ENCODE results near the gene ACBD5.
"Not testable (repeated sequence)": the region's sequence is repeated elsewhere in the genome, so short reads cannot be mapped to it uniquely, and the experiment has no call there.

ACBD5 gene

GRCh38 chr10:27240212-27241009, at the start of gene ACBD5:
ACBD5 (minus strand) TSS chr10:27240797; CDS start chr10:27240688, 109 bp downstream.
- DNase-seq (ENCODE audit: low read depth) = peak; percentile 66

DNA sequence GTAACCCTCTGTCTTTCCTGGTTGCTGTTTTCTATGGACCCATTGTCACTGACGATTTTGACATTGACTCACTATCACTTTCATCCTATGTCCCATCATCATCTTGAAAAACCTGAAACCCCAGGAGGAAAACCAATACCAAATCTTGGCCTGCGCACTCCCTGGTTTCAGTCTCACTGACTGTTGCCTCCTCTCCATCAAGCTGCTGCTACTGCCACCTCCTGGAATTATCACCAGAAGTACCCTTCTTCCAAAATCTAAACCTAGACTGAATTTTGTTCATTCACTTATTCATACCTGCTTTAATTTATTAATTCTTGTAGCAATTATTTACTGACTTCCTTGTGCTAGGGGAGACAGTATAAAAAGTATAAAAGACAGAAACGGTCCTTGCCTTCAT, 44.5 kb upstream of the ACBD5 start:
- DNase-seq (ENCODE audit: low read depth) = peak; percentile 6

GRCh38 chr10:27276581-27276980, 36.0 kb upstream of the ACBD5 start:
- DNase-seq (ENCODE audit: low read depth) = no peak

DNA sequence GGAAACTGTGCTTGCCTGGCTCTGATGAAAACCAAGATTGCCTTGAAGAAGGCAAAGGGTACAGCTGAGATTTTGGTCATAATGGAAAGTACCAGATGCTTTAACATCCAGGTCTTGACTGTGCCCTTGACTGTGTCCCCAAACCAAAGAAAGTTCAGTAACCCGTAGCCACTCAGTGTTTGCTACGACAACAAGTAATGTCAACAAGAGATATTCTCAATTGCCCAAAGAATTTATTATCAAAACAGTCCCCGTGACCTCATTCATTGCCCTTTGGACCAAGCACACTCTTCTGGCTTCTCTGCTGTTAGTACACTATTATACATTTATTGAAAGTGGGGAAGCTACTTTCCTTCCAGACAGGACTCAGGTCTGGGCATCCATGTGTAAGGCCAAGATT, 25.4 kb upstream of the ACBD5 start:
- DNase-seq (ENCODE audit: low read depth) = not testable (repeated sequence)

- not testable (repeated sequence) for DNase-seq (ENCODE audit: low read depth)
Measured at GRCh38 chr10:27262788-27263187, 22.2 kb upstream of the ACBD5 start.

DNA sequence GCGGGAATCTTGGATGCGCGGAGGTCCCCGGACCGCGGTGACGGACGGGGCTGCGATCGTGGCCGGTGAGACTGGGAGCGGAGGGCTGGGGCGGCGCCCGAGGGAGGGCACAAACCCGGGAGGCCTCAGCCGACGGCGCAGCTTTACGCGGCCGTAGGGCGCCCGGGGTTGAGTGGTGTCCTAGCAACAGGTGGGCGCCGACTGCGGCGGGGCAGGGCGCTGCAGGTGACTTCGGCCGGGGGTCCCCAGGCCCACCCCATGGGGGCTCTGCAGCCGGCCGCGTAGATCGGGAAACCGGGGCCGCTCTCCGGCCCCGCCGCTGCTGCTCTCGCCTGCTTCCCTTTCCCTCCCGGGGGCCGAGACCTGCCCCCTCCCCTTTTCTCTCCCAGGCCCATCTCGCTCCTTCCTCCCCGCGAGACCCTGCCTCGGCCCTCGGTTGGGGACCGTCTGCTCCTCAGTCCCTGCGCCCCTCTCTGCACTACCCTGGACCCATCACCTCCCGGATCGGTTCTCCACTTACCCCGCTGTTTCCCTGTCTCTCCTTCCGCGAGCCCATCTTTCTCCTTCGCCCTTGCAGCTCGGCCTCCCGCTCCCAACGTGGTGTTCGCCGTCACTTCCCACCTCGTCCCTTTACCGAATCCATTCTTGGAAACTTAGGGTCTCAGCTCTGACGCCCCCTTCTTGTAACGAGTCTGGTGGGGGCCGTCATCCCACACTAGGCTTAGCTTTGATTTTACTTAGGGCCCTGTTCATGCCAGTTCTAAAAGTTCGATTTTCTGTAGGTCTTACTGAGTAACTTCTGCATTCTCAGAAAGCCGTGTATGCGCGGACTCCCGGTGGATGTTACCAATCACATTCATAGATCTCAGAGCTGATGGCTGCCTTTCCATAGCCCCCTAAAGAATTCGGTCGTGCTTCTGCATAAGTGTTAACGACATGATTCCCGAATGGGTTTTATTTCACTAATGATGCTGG, 18.5 kb upstream of the ACBD5 start:
- no peak for DNase-seq (ENCODE audit: low read depth)

GRCh38 chr10:27258492-27258837, 17.9 kb upstream of the ACBD5 start:
- DNase-seq (ENCODE audit: low read depth) = no peak

- no peak for DNase-seq (ENCODE audit: low read depth)
Measured at GRCh38 chr10:27256299-27257189, 15.9 kb upstream of the ACBD5 start.

DNA sequence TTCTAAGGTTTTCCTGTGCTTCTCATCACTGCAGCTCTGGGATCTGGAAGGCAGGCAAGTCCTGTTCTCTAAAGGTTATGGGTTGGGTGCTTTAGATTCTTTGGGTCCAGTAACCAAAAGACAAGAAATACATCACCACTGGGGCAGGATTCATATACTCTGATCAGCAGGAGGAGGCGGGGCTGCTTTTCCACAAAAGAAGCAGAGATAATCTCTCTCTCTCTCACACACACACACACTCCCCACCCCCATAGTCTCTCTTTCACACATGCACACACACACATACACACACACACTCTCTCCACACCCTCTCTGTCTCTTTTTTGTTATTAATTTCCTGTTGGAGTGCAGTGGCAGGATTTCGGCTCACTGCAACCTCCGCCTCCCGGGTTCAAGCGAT, 13.0 kb upstream of the ACBD5 start:
- no peak for DNase-seq (ENCODE audit: low read depth)

GRCh38 chr10:27252267-27253000, 11.8 kb upstream of the ACBD5 start:
- no peak for DNase-seq (ENCODE audit: low read depth)

- DNase-seq (ENCODE audit: low read depth) = no peak
Measured at GRCh38 chr10:27251554-27251953, 11.0 kb upstream of the ACBD5 start.

GRCh38 chr10:27248215-27248614, 7.6 kb upstream of the ACBD5 start:
- no peak for DNase-seq (ENCODE audit: low read depth)

DNA sequence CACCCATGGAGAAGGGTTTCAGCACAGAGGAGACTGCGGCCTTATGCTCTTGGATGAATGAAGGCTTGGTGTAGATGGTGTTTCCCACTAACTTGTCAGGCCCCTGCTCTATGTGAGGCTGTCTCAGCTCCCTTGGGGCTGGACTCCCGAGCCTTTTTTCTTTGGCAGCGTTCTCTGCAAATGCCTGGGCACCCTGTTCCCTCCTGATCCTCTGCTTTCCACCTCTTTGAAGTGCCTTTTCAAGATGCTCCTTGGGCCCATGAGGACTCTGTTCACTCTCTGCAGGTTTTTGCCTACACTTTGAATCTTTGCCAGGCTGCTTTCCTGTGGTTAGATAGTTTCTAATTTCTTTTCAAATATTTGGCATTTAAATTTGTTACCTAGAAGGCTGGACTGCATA, 6.8 kb upstream of the ACBD5 start:
- no peak for DNase-seq (ENCODE audit: low read depth)

DNA sequence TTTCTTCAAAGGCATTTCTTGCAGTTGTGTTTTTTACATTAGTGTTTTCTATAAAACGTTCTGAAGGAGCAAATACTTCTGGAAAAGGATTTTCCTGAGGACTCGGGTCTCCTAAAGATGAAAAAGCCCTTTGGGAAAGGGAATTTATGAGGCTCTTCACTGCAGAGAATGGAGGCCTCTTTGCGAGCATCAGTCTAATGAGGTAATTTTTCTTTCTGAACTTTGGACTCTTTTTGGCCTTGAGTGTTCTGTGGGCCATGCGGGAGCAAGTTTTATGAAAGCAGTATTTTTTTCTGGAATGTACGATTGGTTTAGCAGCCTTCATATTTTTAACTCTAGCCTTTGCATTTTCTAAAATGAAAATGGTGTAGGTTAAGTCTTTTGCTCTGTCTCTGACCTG, 6.4 kb upstream of the ACBD5 start:
- no peak for DNase-seq (ENCODE audit: low read depth)

- DNase-seq (ENCODE audit: low read depth) = no peak
Measured at GRCh38 chr10:27245836-27246235, 5.2 kb upstream of the ACBD5 start.

- DNase-seq (ENCODE audit: low read depth) = no peak
Measured at GRCh38 chr10:27244976-27245375, 4.4 kb upstream of the ACBD5 start.

- no peak for DNase-seq (ENCODE audit: low read depth)
Measured at GRCh38 chr10:27242951-27243551, 2.5 kb upstream of the ACBD5 start.

- DNase-seq (ENCODE audit: low read depth) = no peak
Measured at GRCh38 chr10:27242473-27242950, 1.9 kb upstream of the ACBD5 start.

DNA sequence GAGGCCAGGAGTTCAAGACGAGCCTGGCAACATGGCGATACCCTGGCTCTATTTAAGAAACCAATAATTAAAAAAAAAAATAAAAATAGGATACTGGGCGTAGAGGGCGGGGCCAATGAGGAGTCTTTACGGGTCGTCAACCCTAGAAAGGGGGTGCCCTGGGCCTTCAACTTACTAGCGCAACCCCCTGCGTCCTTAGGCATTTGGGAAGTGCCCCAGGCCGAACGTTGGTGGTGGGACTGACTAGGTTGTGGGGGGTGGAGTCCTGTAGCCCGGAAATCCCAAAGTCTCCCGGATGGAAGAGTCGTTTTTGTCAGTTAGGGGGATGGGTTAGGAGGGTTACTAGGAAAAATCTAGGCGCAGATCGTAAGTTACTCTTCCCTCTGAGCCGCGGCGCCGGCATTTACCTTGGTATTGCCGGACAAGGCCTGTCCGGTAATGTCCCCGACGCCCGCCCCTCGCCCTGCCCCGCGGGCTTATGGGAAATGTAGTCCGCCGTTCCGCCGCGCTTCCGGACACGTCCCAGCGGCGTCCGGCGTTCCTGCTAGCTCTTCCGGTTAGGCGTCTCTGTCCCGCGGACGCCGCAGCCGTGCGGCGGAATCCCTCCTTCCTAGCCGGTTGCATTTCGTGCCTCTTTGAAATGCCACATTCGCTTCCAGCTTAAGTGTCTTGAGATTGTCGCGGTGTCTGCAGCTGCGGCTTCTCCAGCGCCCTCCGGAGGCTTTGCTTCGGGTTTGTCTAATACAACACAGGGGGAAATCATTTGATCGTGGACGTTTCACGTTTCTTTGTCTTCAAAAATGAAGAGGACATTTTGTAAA, 1.3 kb upstream of the ACBD5 start:
- DNase-seq (ENCODE audit: low read depth) = peak; percentile 87
